ENCODE data around the gene PTPN9. TPM values are rescaled to one million over a fixed set of nuclear protein-coding genes. Genes with fewer than 3 reads are reported as not detected.
"Not testable (repeated sequence)": the region's sequence is repeated elsewhere in the genome, so short reads cannot be mapped to it uniquely, and the experiment has no call there.

The PTPN9 gene
- total and polyA plus RNA-seq, 8 donors: 7.7 to 22.9 (median 14.5) TPM

DNA sequence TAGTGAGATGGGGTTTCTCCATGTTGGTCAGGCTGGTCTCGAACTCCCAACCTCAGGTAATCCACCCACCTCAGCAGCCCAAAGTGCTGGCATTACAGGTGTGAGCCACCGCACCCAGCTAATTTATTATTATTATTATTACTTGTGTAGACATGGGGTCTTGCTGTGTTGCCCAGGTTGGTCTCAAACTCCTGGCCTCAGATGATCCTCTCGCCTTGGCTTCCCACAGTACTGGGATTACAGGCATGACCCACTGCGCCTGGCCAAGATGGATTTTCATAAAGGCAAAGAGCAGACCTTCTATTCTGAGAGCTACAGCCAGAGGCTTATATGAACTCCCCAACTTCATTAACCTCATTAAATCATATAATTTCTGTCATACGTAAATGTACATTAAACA, 17.2 kb downstream of the PTPN9 start:
- H3K9me3 ChIP-seq: no peaks in the 10 kb centered on the region
- peaks cover 0 to 5% (median under 1%) of the 10 kb centered on the region in 4 donors for H3K36me3 ChIP-seq
- TF ChIP-seq EP300 (IDR thresholded peaks at IDR 0.05) (no peak), POLR2A (IDR thresholded peaks at IDR 0.05) (no peak), POLR2AphosphoS5 (IDR thresholded peaks at IDR 0.05) (no peak), CTCF (IDR thresholded peaks at IDR 0.05) (no peak)
- no peaks in the 10 kb centered on the region for H3K27me3 ChIP-seq
- peaks cover 0 to 5% (median 0%) of the 10 kb centered on the region in 4 donors for H3K4me1 ChIP-seq
- no peak for DNase-seq
- no peak overlapping the region for H3K27ac ChIP-seq
- 93 to 96% (median 95%) methylated on average over 5 of the region's 5 CpGs for WGBS, 5 donors
- no peak overlapping the region for H3K4me3 ChIP-seq
- intact Hi-C loops (cut with DNase I; ENCODE audit: low total_unique reads): no loop called here

- H3K4me3 ChIP-seq; H3K27me3 ChIP-seq; H3K9me3 ChIP-seq; H3K36me3 ChIP-seq; intact Hi-C loops (cut with DNase I; ENCODE audit: low total_unique reads); H3K4me1 ChIP-seq; DNase-seq; H3K27ac ChIP-seq: not testable (repeated sequence)
- 84 to 94% (median 85%) methylated on average over 5 to 6 of the region's 6 CpGs for WGBS, 5 donors
Measured at GRCh38 chr15:75559360-75559759, 19.8 kb downstream of the PTPN9 start.

- DNase-seq; H3K4me1 ChIP-seq; intact Hi-C loops (cut with DNase I; ENCODE audit: low total_unique reads); H3K27me3 ChIP-seq; H3K9me3 ChIP-seq; H3K4me3 ChIP-seq; H3K27ac ChIP-seq; H3K36me3 ChIP-seq: not testable (repeated sequence)
- WGBS, 5 donors: 94 to 98% (median 95%) methylated on average over 7 to 27 of the region's 28 CpGs; no CpG with 5 or more reads in 1 of the 5 donors
Measured at GRCh38 chr15:75558955-75559354, 20.2 kb downstream of the PTPN9 start.

DNA sequence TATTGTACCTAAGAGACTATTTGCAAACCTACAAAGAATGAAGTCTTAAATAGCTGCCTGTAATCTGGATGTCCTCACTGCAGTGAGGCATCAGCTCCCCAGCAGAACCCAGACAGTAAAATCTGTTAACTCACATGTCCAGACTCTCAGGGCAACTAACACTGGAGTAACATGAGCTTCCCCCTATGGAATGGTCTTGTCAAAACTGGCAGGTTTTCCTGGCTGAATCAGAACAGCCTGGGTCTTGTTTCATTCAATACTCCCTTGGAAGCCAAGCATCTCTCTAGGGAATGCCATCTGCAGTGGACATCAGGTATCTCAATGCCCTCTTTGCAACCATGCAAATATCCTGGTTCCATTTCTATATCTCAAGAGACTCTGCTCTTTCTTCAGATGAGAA, 24.4 kb downstream of the PTPN9 start:
- TF ChIP-seq POLR2A (IDR thresholded peaks at IDR 0.05): no peak
- no peak for TF ChIP-seq POLR2AphosphoS5 (IDR thresholded peaks at IDR 0.05)
- no peak for TF ChIP-seq CTCF (IDR thresholded peaks at IDR 0.05)
- TF ChIP-seq EP300 (IDR thresholded peaks at IDR 0.05): no peak
- Histone ChIP-seq H3K4me3 (no peak overlapping the region), H3K4me1 (peaks cover 0 to 10% (median 3%) of the 10 kb centered on the region in 4 donors), H3K9me3 (no peaks in the 10 kb centered on the region), H3K36me3 (no peaks in the 10 kb centered on the region), H3K27me3 (no peaks in the 10 kb centered on the region), H3K27ac (no peak overlapping the region)
- intact Hi-C loops (cut with DNase I; ENCODE audit: low total_unique reads): no loop called here
- DNase-seq: no peak

GRCh38 chr15:75553659-75554058, 25.5 kb downstream of the PTPN9 start:
- peaks cover 0 to 10% (median 3%) of the 10 kb centered on the region in 4 donors for H3K4me1 ChIP-seq
- intact Hi-C loops (cut with DNase I; ENCODE audit: low total_unique reads): no loop called here
- no peak overlapping the region for H3K4me3 ChIP-seq
- no peak for DNase-seq
- TF ChIP-seq CTCF (IDR thresholded peaks at IDR 0.05) (no peak), POLR2A (IDR thresholded peaks at IDR 0.05) (no peak), EP300 (IDR thresholded peaks at IDR 0.05) (no peak), POLR2AphosphoS5 (IDR thresholded peaks at IDR 0.05) (no peak)
- no peak overlapping the region for H3K27ac ChIP-seq
- H3K9me3 ChIP-seq: no peaks in the 10 kb centered on the region
- no peaks in the 10 kb centered on the region for H3K36me3 ChIP-seq
- no peaks in the 10 kb centered on the region for H3K27me3 ChIP-seq

DNA sequence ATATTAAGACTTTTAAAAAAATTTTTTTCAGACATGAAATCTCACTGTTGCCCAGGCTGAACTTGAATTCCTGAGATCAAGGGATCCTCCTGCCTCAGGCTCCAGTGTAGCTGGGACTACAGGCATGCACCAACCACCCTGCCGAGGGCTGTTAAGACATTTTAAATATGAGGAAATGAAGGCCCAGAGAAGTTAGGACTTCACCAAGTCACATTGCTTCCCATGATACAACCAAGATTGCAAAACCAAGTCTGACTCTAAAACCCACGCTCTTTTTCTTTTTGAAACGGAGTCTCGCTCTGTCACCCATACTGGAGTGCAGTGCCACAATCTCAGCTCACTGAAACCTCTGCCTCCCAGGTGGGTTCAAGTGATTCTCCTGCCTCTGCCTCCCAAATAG, 28.0 kb downstream of the PTPN9 start:
- intact Hi-C loops (cut with DNase I; ENCODE audit: low total_unique reads): no loop called here
- Histone ChIP-seq H3K4me1 (peaks cover 0 to 10% (median 3%) of the 10 kb centered on the region in 4 donors), H3K27ac (no peak overlapping the region), H3K4me3 (no peak overlapping the region), H3K27me3 (no peaks in the 10 kb centered on the region), H3K36me3 (no peaks in the 10 kb centered on the region), H3K9me3 (no peaks in the 10 kb centered on the region)
- TF ChIP-seq CTCF (IDR thresholded peaks at IDR 0.05) (no peak), POLR2AphosphoS5 (IDR thresholded peaks at IDR 0.05) (no peak), POLR2A (IDR thresholded peaks at IDR 0.05) (no peak), EP300 (IDR thresholded peaks at IDR 0.05) (no peak)
- WGBS, 5 donors: 85 to 97% (median 90%) methylated on average over 4 of the region's 4 CpGs
- no peak for DNase-seq
